ELF-1 (cell line): ENCODE measurements around the gene SGPL1.
"Not testable (repeated sequence)": the region's sequence is repeated elsewhere in the genome, so short reads cannot be mapped to it uniquely, and the experiment has no call there.

Experiments used
- DNase-seq: peaks from one replicate; pipeline ENCODE4 v3.0.0-alpha.2; 2016; ENCODE audit warnings: low read depth, low spot score

Gene SGPL1

GRCh38 chr10:70906031-70906783 is 90.5 kb downstream of the SGPL1 start:
- DNase-seq: no peak

- no peak for DNase-seq
Measured at GRCh38 chr10:70906953-70907636, 91.3 kb downstream of the SGPL1 start.

GRCh38 chr10:70907637-70908405 is 92.1 kb downstream of the SGPL1 start:
- DNase-seq: no peak

- no peak for DNase-seq
Measured at GRCh38 chr10:70908406-70909296, 92.9 kb downstream of the SGPL1 start.

GRCh38 chr10:70909326-70909935 is 93.7 kb downstream of the SGPL1 start:
- DNase-seq: no peak

GRCh38 chr10:70910486-70911341 is 95.0 kb downstream of the SGPL1 start:
- no peak for DNase-seq

- no peak for DNase-seq
Measured at GRCh38 chr10:70911386-70911785, 95.6 kb downstream of the SGPL1 start.

- no peak for DNase-seq
Measured at GRCh38 chr10:70912556-70912955, 96.8 kb downstream of the SGPL1 start.

GRCh38 chr10:70913191-70913892 is 97.6 kb downstream of the SGPL1 start:
- DNase-seq: no peak

- DNase-seq: no peak
Measured at GRCh38 chr10:70913893-70914240, 98.1 kb downstream of the SGPL1 start.

GRCh38 chr10:70914316-70914864 is 98.6 kb downstream of the SGPL1 start:
- no peak for DNase-seq

- DNase-seq: no peak
Measured at GRCh38 chr10:70915206-70915605, 99.5 kb downstream of the SGPL1 start.

GRCh38 chr10:70915806-70916205 is 100.1 kb downstream of the SGPL1 start:
- no peak for DNase-seq

GRCh38 chr10:70916241-70916640 is 100.5 kb downstream of the SGPL1 start:
- no peak for DNase-seq

GRCh38 chr10:70917226-70917625 is 101.5 kb downstream of the SGPL1 start:
- no peak for DNase-seq

- no peak for DNase-seq
Measured at GRCh38 chr10:70917635-70918034, 101.9 kb downstream of the SGPL1 start.

GRCh38 chr10:70918851-70919530 is 103.2 kb downstream of the SGPL1 start:
- DNase-seq: no peak

- not testable (repeated sequence) for DNase-seq
Measured at GRCh38 chr10:70919906-70920305, 104.2 kb downstream of the SGPL1 start.

- no peak for DNase-seq
Measured at GRCh38 chr10:70920519-70920918, 104.8 kb downstream of the SGPL1 start.
